HG02840 (cell line): ENCODE measurements around the gene BICD2.

Source experiments
- ATAC-seq: cut with Tn5 transposase; IDR thresholded peaks from one replicate; pipeline ENCODE4 v1.9.1; 2021; ENCODE audit warnings: mild to moderate bottlenecking, moderate library complexity, moderate number of reproducible peaks; ENCODE audit not compliant: unreplicated experiment, low FRiP score

Gene BICD2

GRCh38 chr9:92717201-92718085 lies 47.2 kb downstream of the BICD2 start:
- no peak for ATAC-seq

DNA sequence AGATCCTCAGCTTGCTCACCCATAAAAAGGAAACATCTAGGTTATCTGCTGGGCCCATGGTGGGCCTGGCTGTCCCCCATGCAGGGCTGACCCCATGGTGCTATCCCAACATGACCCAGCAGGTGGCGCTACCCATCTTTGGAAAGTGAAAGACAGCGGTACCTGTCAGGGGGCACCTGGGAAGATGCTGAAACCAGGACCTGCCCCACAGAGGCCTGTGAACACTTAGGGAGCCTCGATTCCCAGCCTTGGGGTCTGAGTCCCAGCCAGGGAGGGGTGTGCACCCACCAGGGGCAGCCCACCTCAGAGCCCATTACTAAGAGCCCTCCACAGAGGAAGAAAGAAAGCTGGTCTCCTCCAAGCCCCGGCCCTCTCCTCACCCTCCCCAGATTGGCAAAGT lies 48.1 kb downstream of the BICD2 start:
- no peak for ATAC-seq

DNA sequence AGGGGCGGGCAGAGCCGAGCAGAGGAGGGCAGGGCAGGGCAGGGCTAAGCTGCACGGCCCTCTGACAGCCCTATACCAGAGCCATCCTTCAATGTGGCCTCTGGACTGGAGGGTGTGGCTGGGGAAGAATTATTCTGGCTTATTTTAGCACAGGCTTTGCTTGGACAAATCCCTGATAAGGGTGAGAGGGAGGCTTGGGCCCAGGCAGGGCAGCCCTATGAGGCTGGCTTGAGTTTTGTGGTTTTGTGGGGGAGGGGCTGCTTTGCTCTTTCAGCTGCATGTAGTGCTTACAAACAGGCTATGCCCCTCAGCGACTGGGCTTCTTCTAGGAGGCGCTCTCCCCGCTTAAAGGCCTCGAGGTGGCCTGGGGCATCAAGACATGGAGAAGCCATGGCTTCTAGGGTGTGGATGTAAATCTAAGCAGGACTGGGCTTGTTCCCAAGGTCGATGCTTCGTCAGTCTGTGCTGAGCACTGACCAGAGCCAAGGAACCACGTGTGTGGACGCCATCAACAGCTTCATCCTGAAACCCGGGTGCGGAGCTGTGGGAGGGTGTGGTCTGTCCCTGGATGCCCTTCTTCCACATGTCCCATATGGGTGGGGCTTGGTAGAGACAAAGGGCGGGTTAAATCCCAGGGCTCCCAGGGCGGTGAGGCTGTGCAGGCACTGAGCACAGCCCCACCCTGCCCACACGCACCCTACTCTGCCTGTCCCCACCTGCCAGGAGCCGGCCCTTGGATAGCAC lies 49.0 kb downstream of the BICD2 start:
- ATAC-seq = no peak

GRCh38 chr9:92714787-92715487 lies 49.7 kb downstream of the BICD2 start:
- ATAC-seq = no peak

DNA sequence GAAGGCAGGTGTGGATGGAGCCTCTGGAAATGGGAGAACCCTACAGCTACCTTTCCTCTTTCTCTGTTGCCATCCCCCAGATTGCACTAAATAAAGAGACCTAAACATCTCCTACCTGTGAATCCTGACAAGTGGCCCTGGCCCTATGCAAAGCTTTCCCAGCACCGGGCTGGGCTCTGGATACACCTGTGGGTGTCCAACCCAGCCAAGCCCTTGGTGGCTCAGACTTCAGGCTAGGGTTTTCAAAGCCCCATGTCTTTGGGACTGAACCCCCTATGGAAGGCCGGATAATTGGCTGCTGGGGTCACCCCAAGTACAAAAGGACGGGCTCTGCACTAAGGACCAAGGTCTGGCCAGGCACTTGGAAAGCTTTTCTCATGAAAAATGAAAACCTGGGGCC lies 50.6 kb downstream of the BICD2 start:
- ATAC-seq = no peak

- no peak for ATAC-seq
These were observed 51.1 kb downstream of the BICD2 start for GRCh38 chr9:92713528-92713927.

GRCh38 chr9:92712767-92713166 lies 51.9 kb downstream of the BICD2 start:
- no peak for ATAC-seq

DNA sequence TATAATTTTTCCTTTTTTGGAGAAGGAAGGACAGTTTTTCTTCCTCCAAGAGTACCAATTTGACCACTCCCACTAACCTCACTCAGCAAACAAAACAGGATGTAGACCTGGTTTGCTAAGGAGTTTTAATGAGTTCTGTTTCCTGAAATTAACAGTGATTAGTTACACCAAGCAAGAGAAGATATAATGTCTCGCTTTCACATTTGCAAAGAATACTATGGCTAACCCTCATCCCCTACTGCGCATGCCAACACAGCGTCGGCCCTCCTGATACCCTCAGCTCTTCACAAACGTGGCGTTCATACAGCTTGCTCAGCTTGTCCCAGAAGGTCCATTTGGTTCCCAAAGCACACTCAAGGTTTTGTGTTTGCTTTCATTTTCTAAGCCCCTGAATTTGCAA lies 52.8 kb downstream of the BICD2 start:
- ATAC-seq = no peak

- ATAC-seq = no peak
These were observed 53.5 kb downstream of the BICD2 start for GRCh38 chr9:92711146-92711545.

DNA sequence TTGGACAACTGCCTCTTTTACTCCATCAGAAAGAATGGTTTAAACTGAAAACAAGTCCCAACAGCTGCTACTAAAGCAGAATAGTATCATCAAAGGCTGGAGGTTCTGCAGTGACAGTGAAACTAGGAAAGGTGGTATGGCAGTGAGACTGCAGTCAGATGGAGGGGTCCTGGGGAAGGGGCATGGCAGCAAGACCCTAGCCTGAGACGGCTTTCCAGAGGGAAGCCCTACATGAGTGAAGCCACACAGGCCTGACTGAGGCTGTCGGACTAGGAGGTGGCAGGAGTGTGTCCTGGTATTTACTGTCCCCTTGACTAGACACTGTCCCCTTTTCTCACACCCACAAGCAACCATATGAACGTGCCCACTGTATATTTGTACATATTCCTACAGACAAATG lies 54.3 kb downstream of the BICD2 start:
- no peak for ATAC-seq

DNA sequence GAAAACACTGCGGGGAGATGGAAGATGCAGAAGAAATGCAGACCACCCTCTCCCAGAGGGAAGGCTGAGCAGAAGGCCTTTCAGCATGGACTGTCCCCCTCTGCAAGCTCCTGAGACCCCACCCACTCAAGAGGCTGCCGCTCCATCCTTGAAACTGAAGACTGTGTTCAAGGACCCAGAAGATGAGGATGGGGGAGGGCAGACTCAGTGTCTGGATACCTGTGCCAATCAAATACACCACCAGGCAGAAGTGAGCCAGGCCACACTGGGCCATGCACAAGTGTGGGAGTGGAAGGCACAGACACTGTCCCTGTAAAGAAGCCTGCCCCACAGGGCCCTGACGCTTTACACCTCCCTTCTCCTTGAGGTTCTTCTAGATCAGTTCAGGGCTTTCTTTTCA lies 54.7 kb downstream of the BICD2 start:
- no peak for ATAC-seq

GRCh38 chr9:92709240-92709639 lies 55.4 kb downstream of the BICD2 start:
- no peak for ATAC-seq

- ATAC-seq = no peak
These were observed 57.1 kb downstream of the BICD2 start for GRCh38 chr9:92707530-92707929.

DNA sequence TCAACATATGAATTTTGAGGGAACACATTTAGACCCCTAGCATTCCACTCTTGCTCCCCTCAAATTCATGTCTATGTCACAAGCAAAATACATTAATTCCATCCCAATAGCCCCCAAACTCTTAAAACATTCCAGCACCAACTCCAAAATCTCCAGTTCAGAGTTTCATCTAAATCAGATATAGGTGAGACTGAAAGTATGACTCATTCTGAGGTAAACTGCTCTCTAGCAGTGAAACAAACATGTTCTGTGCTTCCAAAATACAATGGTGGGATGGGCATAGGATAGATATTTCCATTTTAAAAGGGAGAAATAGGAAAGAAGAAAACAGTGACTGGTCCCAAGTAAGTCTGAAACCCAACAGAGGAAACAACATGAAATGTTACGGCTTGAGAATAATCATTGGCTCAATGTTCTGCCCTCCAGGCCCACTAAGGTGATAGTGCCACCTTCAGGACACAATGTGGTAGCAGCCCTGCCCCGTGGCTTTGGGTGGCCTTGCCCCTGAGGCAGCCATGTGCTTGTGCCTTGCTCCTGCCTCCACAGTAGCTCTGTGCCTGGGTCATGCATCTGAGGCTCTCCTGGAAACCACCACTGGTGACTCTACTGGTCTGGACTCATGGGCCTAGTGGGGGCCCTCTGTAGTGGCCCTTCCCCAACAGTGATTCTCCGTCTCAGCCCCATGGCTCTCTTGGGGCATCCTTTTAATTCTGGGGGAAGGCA lies 58.3 kb downstream of the BICD2 start:
- no peak for ATAC-seq

DNA sequence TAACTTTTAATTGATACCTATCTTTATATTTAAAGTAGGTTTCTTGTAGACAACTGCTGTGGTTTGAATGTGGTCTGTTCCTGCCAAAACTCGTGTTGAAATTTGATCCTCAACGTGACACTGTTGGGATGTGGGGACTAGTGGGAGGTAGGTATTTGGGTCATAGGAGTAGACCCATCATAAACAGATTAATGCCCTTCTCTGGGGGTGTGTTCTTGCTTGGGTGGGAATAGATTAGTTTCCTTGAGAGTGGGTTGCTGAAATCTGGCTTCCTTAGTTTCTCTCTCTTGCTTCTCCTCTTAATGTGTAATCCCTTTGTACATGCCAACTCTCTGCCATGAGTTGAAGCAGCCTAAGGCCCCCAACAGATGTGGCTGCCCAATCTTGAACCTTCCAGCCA lies 60.1 kb downstream of the BICD2 start:
- ATAC-seq = no peak

GRCh38 chr9:92696619-92697018 lies 68.0 kb downstream of the BICD2 start:
- no peak for ATAC-seq

GRCh38 chr9:92686954-92687353 lies 77.7 kb downstream of the BICD2 start:
- ATAC-seq = no peak

- no peak for ATAC-seq
These were observed 79.6 kb downstream of the BICD2 start for GRCh38 chr9:92685022-92685421.

DNA sequence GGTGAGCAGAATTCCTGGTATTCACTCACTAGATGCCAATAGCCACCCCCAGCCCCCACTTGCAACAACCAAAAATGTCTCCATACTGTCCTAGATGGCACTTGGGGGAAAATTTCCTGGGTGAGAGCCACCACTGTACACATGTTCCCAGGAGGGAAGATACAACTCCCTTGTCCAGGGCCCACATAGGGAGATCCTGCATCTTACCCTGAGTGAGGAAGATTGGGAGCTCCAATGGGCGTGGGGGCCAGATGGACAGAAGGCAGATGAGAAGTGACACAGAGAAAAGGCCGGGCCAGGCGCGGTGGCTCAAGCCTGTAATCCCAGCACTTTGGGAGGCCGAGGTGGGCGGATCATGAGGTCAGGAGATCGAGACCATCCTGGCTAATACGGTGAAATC lies 82.4 kb downstream of the BICD2 start:
- no peak for ATAC-seq
